NK-92 (cell line): Measurements from ENCODE around the gene CCDC3.

ENCODE experiments used
- DNase-seq: peaks from one replicate; lab custom pipeline; 2025; ENCODE audit not compliant: unreplicated experiment; lab: John Stamatoyannopoulos, UW

CCDC3 gene

DNA sequence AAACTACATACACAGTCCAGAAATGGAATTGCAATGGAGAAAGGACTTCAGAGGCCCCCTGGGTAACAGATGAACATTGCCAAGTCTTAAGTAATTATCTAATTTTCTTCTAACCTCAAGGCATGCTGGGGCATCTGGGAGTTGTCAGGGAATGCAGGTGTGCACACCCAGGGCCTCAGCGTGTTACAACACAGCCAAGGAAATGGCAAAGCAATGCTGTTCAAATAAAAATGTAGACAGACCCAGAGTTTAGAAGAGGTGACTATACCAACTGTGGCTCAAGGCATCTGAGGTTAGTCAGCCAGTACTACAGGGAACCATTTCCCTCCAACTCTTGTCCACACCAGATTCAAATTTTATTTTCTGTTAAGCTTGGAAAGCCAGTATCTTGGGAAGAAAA, 73.6 kb downstream of the CCDC3 start:
- DNase-seq: no peak

DNA sequence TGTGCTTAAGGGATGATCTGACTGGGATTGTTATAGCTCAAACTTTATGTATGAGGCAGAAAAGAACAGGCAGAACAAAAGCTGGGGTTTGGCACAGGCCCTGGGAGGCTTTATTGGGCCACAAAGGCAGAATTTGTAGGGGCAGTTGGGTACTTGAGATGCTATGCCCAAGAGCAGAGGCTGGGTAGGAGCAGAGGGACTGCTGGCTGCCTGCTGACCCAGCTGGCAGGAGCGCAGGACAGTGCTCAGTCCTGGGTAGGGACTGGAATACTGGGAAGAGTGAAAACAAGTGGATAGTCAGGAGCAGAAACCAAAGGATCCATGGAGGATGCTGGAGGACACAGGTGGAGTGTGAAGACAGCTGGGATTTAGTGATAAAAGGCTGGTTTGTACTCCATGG, 75.7 kb downstream of the CCDC3 start:
- no peak for DNase-seq

DNA sequence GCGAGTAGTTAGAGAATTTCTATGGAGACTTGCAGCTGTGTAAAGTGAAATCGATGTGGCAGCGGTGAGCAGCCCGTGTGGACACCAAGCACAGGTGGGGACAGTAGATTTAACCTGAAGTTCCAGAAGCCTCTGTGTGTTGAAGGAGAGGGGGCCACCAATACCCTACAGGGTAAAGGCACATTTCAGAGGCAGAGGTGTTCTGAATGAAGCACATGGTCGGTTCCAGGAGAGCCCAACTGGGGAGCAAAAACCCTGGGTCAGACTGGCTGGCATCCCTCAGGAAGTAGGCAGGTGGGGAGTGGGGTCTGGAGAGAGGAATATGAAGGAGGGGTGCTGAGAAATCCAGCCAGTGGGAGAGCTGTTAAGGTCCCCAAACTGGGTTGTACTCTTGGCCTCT, 76.6 kb downstream of the CCDC3 start:
- DNase-seq: no peak

DNA sequence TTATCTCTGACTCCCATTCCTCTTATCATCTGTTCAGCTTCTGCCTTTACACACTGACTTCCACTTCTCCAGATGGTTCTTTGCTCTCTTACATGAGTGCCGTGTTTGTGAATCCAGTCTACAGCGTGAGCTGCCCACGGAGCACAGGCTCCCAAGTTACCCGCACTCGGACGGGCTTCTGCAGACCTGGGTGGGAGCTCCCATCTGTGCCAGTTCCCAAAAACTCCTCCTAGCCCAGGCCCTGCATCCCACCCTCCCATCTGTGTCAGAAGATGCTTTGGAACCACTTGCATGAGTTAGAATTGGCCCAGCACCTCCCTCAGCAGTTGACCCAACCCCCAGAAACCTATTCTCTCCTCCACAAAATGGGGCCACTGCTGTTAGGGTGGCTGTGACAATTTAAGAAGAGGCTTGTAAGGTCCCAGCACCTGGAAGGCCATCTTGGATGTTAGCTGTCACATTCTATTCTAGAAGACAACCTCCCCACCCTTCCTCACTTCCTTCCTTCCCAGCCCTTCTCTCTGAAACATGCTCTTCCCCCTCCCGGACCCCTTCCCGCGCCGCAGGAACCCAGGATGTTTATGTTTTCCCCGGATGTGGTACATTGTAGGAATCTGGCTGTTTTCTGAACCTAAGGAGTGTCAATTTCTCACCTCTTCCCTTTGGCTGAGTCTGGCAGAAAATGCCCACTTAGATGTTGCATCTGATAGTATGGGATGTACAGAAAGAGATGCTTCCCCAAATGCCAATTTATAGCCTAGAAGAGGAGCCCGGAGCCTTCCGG, 79.2 kb downstream of the CCDC3 start:
- DNase-seq: no peak

DNA sequence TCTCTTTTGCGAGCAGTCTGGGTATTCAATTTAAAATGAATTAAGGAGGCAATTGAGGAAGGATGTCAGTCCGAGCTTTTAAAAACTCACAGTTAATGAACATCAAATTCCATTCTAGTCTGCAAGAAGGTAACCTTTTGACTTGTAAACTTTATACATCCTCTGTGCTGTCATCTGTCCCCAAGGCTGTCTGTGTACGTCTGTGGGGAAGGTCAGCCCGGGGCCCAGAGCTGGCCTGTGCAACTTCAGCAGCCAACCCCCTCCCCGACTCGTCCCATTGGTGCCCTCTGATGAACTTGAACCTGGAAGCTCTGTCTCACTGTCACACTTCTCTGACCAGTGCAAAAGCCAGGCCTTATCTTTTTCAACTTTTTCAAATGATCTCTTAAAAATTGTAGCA, 80.3 kb downstream of the CCDC3 start:
- DNase-seq: no peak

DNA sequence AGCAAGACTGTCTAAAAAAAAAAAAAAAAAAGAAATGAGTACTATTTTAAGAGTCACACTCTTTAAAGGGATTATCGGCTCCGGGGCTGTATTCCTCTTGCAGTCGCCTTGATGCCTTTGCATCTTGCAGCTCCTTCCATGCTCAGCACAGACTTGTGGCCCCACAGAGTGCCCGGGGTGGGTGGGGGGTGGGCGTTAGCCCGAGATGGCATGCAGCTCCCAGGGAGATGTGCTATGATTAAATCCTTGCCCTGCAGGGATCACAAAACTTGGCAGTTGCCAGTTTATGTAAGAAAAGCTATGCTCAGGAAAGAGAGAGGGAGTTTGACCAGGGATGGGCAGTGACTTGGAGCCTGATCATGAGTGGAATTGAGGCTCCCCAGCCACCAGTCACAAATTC, 81.9 kb downstream of the CCDC3 start:
- DNase-seq: no peak

DNA sequence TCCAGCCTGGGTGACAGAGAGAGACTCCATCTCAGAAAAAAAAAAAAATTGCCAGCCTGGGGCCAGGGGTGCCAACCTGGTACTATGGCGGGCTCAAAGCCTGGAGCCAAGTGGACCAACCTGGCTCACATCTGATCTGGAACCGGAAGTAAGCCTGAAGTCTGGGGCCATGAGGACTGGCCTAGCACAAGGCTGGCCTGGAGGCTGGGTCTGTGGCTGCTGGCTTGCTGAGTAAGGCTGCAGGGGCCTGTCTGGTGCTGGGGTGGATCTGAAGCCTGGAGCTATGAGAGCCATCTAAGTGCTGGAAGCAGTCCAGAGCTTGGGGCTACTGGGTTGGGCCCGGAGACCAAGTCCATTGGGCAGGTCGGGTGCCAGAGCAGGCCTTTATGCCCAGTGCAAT, 84.9 kb downstream of the CCDC3 start:
- no peak for DNase-seq

DNA sequence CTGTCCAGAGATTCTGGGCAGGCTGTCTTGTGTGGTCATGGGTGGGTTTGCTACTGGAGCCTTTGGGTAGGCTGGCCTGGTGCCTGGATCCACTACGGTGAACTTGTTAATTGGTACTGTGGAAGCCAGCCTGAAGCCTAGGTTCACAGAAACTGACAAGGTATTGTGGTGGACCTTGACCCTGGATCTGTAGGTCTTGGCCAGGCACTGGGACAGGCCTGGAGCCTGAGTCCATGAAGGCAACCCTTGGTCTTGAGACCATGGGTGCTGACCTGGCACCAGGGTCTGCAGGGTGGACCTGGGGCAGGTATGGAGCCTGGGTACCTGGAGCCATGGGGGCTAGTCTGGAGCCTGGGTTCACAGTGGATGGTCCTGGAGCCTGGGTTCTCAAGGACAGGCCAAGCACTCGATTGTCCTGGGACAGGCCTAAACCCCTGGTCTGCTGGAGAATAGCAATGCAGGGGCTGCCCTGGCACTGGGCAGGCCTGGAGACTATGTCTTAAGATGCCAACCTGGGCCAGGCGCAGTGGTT, 85.8 kb downstream of the CCDC3 start:
- DNase-seq: no peak

DNA sequence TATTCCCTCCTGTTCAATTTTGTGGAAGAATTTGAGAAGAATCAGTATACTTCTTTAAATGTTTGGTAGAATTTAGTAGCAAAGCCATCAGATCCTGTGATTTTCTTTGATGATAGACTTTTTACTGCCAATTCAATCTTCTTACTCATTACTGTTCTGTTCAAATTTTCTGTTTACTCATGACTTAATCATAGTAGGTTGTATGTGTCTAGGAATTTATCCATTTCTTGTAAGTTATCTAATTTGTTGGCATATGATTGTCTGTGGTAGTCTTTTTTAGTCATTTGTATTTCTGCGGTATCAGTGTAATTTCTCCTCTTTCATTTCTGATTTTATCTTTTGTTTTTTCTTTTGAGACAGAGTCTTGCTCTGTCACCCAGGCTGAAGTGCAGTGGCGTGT, 87.4 kb downstream of the CCDC3 start:
- DNase-seq: no peak

DNA sequence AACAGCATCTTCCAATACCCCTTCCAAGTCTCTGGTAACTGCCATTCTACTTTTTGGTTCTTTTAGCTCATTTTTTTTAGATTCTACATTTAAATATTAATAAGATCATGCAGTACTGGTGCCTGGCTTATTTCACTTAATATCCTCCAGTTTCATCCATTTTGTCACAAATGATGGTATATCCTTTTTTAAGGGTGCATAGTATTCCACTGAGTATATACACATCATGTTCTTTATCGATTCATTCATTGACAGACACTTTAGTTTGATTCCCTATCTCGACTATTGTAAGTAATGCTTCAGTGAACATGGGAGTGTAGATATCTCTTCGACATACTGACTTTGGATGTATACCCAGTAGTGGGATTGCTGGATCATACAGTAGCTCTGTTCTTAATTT, 89.7 kb downstream of the CCDC3 start:
- no peak for DNase-seq

DNA sequence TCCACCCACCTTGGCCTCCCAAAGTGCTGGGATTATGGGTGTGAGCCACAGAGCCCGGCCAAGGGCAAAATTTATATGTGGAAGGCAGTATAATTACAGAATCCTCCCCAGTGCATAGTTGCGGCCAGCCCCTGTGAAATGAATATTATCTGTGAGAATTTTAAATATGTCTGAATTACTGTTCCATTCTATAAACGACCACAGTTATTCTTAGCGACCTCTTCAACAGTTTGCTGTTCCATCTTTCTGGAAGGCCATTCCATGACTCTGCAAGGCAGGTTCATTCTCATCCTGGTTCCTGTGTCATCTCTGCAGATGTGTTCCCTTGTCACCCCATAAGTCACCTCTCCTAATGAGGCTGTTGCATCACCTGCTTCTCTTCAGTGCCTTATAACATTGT, 90.7 kb downstream of the CCDC3 start:
- DNase-seq: no peak

DNA sequence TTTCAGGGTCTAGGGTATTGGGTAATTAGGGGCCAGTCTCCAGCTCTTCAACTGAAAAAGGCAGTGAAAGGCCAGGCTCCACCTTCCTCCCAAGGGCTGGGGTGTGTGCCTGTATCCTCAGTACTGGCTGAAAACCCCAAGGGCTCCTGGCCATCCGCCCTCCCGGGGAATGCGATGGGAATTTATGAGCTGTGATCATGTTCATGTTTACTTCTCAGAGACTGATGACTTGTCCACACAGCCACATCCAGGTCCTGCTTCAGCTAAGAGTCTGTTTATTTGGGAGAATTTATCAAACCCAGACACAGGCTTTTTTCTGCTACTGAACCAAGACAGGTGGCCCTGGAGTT, 91.7 kb downstream of the CCDC3 start:
- no peak for DNase-seq

DNA sequence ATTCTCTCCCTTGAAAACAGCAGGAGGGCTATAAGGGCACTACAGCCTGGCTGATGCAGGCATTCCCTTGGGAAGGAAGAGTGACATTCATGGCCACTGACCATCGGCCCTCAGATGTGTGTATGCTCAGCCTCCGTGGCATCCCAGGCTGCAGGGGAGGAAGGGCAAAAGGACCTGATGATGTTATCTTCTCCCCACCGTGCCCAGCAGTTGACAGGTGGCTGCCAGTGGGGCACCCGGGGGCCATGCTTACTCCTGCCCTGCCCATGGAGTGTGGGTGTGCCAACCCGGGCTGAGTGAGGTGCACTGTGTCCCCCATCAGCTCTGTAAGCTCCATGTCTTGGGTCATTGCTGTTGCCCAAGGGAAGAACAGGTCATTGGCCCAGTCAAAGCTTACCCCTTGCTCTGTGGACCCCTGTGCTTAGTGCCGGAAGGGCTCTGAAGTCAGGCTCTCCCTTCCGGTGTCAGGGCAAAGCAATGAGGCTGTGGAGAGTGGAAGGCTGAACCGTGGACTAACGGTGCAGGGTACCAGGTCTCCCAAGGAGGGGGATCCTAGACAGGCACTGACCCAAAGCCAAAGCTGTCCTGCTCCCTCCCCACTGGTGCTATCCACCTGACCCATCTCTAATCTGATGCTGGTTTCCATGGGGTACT, 92.2 kb downstream of the CCDC3 start:
- no peak for DNase-seq

DNA sequence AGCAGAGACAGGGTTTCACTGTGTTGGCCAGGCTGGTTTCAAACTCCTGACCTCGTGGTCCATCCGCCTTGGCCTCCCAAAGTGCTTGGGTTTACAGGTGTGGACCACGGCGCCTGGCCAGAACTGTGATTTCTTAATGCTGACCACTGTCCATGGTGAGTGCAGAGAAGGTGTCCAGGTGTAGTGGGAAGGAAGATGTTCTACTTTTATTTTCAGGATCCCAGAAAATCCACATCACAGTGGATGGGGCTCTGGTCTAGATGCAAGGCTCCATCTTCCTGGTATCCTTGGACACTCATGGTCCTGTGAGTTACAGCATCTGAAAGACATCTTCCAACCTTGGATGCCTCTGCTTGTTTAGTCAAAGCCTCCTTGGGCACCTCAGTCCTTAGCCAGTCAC, 92.7 kb downstream of the CCDC3 start:
- DNase-seq: no peak

DNA sequence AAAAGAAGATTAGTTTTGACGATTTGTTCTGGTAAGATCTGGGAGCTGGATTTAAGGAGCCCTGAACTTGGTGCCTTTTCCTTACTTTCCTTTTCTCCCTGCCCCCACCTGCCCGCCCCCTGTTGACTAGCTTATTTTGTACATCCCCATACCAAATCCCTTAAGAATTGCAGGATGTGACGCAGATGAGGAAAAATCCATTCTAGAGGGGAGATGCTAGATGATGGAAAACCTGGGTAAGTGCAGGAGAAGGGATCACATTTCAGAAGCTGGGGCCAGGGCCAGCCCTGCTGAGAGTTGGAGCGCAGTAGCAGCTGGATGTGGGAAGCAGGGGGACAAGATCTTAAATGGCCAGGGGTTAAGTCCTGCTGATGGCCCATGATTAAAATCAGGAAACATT, 93.9 kb downstream of the CCDC3 start:
- DNase-seq: no peak

DNA sequence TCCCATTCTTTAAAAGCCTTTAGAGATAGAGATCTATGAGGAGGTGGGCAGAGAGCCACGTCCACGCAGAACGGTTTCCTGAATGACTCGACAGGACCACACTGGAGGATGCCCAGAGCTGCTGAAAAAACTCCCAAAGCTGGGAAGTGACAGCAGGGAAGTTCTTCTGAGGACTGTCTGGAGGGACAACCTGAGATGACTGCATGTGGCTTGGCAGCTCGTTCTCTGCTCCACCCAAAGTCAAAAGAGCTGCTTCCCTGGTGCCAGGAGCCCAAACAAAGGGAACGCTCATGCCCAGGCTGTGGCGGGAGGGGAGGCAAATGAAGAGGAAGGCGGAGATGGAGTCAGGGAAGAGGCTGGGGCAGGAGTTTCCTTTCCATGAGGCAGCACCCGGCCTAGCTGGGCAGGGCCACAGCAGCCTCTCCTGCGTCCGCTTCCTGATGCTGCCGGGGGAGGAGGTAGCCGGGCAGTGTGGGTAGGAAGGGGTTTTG, 95.4 kb downstream of the CCDC3 start:
- DNase-seq: no peak

DNA sequence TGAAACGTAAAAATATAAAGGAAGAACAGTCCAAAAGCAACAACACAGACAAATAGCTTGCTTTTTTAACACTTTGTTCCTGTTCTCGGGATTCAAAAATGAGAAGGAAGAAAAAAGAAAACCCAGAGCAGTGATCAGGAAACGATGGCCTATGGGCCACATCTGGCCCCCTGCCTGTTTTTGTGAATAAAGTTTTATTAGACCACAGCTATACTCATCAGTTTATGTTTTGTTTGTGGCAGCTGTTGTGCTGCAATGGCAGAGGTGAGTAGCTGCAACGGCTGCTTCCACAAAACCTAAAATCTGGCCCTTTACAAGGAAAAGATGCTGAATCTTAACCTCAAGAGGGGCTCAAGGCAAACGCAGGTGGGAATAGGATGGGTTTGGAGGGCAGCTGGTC, 96.4 kb downstream of the CCDC3 start:
- no peak for DNase-seq

DNA sequence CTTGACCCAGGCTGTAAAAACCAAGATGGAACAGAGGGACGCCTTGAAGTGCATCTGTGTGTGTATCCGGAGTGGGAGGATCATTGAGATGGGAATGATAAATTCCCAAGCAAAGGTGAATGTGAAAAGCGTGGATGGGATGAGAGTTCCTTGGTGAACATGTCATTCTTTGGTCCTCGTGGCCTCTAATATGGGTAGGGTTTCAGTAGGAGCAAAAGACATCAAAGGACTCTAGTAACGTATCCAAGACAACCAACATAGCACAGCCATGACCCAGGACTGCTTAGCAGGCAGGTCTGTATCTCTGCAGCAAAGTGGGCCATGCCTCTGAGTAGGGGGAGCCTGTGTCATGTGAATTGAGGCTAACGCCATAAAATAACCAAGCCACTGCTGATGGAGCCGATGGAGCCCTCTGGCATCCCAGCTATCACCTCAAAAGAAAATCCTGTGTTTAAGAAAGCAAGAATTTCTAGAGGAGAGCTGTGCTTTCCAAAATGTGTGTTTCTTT, 98.6 kb downstream of the CCDC3 start:
- no peak for DNase-seq

DNA sequence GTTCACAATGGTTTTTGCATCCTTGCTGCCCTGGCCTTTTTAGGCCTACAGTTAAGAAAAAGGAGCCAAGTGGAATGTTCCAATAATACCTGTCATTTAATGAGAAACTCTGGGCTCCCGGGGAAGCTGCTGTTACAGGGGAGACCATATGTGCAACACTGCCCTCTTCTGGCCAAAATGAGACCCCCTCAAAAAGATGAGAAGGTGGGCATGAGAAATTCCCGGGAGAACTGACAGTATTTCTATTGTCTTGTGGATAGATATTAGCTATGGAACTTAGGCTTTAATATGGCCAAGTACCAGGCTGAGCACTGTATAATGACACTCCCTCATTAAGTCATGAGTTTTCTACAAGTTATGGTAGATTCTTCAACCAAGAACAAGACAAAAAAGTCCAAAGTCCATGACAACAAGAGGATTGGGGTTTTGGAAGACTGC, 99.4 kb downstream of the CCDC3 start:
- no peak for DNase-seq

DNA sequence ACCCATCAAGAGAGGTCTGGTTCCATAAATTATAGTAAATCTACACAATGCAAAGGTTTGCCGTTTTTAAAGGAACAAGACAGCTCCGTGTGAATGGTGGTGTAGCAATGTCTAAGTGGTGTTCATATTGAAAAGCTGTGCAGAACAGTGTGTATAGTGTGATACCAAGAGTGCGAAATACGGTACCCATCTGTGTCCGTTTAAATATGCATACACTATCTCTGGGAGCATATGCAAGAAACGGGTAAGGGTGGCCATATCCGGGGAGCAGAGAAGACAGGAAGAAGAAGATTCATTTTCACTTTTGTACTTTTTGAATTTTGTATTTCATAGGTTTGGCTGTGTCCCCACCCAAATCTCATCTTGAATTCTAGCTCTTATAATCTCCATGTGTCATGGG, 102.0 kb downstream of the CCDC3 start:
- DNase-seq: no peak

DNA sequence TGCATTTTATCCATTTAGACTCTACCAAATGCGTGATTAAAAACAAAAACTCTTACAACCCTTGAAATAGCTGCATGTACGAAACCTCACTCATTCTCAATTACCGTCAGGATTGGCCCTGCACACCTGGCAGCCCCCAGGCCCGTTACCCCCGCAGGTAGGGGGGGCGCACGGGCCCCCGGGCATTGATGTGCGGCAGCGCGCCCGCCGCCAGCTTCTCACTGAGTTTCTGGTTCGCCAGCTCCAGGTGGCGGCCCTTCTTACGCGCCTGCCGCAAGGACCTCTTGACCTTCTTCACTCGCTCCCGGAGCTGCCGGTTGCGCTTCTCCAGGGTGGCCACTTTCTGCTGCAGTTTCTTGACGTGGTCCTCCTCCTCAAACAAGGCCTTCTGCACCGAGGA, 103.2 kb downstream of the CCDC3 start:
- DNase-seq: no peak

DNA sequence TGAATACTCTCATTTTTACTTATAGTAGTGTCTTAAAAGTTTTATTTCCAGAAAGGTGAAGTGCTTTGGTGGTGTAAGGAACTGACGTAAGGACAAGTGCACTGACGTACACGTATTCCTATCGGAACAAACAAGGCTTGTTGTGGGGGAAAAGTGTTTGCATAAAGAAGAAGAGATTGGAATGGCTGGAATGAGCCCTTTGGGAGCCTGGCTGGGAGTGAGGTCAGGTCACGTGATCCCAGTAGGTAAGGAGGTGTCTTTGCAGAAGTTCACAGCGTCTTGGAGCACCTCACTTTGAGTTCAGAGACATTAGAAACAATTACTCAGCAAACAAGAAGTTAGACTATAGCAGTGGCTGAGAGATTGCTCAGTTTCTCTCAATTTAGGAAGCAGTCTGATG, 104.2 kb downstream of the CCDC3 start:
- no peak for DNase-seq
